GM13976 (cell line): Measurements from ENCODE around the gene ZNF652.
A peak's percentile ranks its signal among the peaks of the same experiment; 100 is the strongest.
"Not testable (repeated sequence)": the region's sequence is repeated elsewhere in the genome, so short reads cannot be mapped to it uniquely, and the experiment has no call there.

Experiments used
- DNase-seq: peaks from one replicate; pipeline ENCODE4 v3.0.0; 2012; ENCODE audit warnings: low spot score
- in situ Hi-C: fragments of 300-500 bp; cut with MboI; formaldehyde crosslinking; loops from one replicate; pipeline ENCODE4 v1.12.0; 2022; ENCODE audit warnings: low sequenced_read_pairs, mixed read lengths, inconsistent platforms; ENCODE audit not compliant: unreplicated experiment
- TF ChIP-seq, protein P1 (sequence below): IDR thresholded peaks from 2 replicates; pipeline ENCODE4 v1.5.1; 2012; ENCODE audit warnings: borderline replicate concordance, mild to moderate bottlenecking; ENCODE audit not compliant: insufficient read depth; ENCODE audit errors: extremely low read depth, missing control alignments, control extremely low read depth

The ZNF652 gene

GRCh38 chr17:49393491-49394255, 31.6 kb upstream of the ZNF652 start:
- DNase-seq, result no peak
- TF ChIP-seq, protein P1, sequence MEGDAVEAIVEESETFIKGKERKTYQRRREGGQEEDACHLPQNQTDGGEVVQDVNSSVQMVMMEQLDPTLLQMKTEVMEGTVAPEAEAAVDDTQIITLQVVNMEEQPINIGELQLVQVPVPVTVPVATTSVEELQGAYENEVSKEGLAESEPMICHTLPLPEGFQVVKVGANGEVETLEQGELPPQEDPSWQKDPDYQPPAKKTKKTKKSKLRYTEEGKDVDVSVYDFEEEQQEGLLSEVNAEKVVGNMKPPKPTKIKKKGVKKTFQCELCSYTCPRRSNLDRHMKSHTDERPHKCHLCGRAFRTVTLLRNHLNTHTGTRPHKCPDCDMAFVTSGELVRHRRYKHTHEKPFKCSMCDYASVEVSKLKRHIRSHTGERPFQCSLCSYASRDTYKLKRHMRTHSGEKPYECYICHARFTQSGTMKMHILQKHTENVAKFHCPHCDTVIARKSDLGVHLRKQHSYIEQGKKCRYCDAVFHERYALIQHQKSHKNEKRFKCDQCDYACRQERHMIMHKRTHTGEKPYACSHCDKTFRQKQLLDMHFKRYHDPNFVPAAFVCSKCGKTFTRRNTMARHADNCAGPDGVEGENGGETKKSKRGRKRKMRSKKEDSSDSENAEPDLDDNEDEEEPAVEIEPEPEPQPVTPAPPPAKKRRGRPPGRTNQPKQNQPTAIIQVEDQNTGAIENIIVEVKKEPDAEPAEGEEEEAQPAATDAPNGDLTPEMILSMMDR, result no peak
- in situ Hi-C loops, result no loop called here

DNA sequence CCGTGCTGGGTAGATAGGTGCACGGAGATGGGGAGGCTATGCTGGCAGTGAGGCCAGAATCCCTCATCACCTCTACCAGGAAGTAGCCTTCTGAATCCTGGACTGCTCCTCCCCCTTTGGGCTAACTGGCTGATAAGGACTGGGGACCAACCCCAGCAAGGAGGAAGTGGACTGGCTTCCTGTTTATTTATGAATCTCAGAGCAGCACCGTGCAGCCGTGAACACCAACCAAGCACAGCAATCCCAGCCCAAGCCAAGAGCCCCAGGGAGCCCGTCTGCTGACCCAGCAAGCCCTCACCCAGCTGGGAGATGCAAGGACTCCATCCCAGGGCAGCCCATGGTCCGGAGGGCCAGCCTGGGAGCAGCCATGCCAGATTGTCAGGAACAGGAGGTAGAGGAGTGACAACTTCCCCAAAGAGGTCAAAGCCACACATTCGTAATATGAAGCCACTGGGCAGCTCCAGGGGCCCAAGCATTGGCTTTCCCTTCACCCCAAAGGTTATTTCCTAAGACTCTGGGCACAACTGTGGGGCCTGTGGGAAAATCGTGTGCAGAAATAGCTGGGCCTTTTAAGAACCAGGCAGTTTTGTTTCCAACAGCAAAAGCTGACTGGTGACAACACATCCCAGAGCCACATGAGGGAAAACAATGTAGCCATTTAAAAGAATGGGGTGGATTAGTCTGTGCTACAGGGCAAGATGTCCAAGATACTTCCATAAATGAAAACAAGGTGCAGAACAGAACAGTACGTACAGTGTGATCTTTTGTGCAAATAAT, 28.7 kb upstream of the ZNF652 start:
- TF ChIP-seq, protein P1, result no peak
- in situ Hi-C loops, result no loop called here
- DNase-seq, result peak; percentile 63

GRCh38 chr17:49389514-49390347, 27.7 kb upstream of the ZNF652 start:
- in situ Hi-C loops, DNase-seq: not testable (repeated sequence)

- DNase-seq, result no peak
- in situ Hi-C loops, result no loop called here
- TF ChIP-seq, protein P1, result no peak
These were observed 26.9 kb upstream of the ZNF652 start for GRCh38 chr17:49388692-49389513.

DNA sequence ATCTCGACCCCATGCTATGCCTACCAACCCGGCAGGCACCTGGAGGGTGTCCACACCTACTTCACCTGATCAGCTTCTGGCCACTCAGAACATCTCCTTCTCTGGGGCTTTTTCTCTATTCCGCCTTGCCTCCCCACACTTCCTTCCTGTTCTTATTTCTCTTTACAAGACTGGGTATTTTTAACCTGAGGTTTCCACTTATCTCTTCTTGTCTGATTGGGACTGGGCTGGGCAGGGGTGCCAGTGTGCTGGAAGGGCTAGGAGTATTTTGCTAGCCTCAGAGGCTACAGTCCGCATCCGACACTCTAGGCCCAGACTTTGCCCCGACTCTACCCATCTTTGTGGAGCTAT, 26.2 kb upstream of the ZNF652 start:
- in situ Hi-C loops, result no loop called here
- peak; percentile 52 for DNase-seq
- TF ChIP-seq, protein P1, result no peak

GRCh38 chr17:49387498-49388289, 25.6 kb upstream of the ZNF652 start:
- TF ChIP-seq, protein P1, result no peak
- in situ Hi-C loops, result no loop called here
- DNase-seq, result no peak
